RWPE2 (cell line): Measurements from ENCODE around the gene DHX57.
"Not testable (repeated sequence)": the region's sequence is repeated elsewhere in the genome, so short reads cannot be mapped to it uniquely, and the experiment has no call there.

Source experiments
- ATAC-seq: fragments of 200-7000 bp; cut with Tn5 transposase; 3 replicates; pipeline ENCODE4 v1.9.1; 2021; ENCODE audit warnings: low read depth
- DNase-seq: peaks from one replicate; pipeline ENCODE4 v3.0.0-alpha.2; 2020; ENCODE audit warnings: low spot score
- H3K27ac ChIP-seq: fragments of 450-650 bp; 2 replicates; pipeline ENCODE4 v1.5.1; 2017; ENCODE audit warnings: mild to moderate bottlenecking; ENCODE audit not compliant: poor library complexity, severe bottlenecking
- H3K27me3 ChIP-seq: fragments of 250-450 bp; sonication (Bioruptor Pico); 2 replicates; pipeline ENCODE4 v1.5.1; 2021; ENCODE audit warnings: mild to moderate bottlenecking, moderate library complexity; ENCODE audit not compliant: insufficient read depth, poor library complexity, severe bottlenecking
- H3K36me3 ChIP-seq: fragments of 250-450 bp; sonication (Bioruptor Pico); 2 replicates; pipeline ENCODE4 v1.5.1; 2020; ENCODE audit warnings: low read depth, mild to moderate bottlenecking, moderate library complexity
- H3K4me1 ChIP-seq: fragments of 250-450 bp; sonication (Bioruptor Pico); 2 replicates; pipeline ENCODE4 v1.5.1; 2021; ENCODE audit warnings: mild to moderate bottlenecking, moderate library complexity; ENCODE audit not compliant: insufficient read depth, poor library complexity, severe bottlenecking
- H3K4me3 ChIP-seq: fragments of 250-450 bp; sonication (Bioruptor Pico); 2 replicates; pipeline ENCODE4 v1.5.1; 2021; ENCODE audit warnings: mild to moderate bottlenecking, moderate library complexity; ENCODE audit not compliant: severe bottlenecking
- H3K9me3 ChIP-seq: fragments of 250-450 bp; sonication (Bioruptor Pico); 2 replicates; pipeline ENCODE4 v1.5.1; 2021; ENCODE audit warnings: mild to moderate bottlenecking, moderate library complexity; ENCODE audit not compliant: severe bottlenecking
- TF ChIP-seq, protein P1 (sequence below): fragments of 450-650 bp; IDR thresholded peaks from one replicate; pipeline ENCODE4 v1.5.1; 2017; ENCODE audit warnings: mild to moderate bottlenecking, moderate library complexity; ENCODE audit not compliant: poor library complexity, severe bottlenecking

Gene DHX57

DNA sequence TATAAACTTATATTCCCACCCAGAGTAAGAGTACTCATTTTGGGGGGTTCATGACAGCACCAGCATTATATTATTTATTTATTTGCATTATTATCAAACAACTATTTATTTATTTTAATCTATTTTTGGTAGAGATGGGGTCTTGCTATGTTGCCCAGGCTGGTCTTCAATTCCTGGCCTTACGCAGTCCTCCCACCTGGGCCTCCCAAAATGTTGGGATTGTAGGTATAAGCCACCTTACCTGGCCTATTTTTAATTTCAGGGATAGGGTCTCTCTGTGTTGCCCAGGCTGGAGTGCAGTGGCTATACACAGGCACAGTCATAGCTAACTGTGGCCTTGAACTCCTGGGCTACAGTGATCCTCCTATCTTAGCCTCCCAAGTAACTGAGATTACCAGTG lies 67.1 kb downstream of the DHX57 start:
- no peak for DNase-seq
- no peaks in the 10 kb centered on the region for H3K4me1 ChIP-seq
- H3K9me3 ChIP-seq = no peaks in the 10 kb centered on the region
- H3K27me3 ChIP-seq = no peaks in the 10 kb centered on the region
- H3K4me3 ChIP-seq = no peak overlapping the region
- ATAC-seq = no peak
- TF ChIP-seq, protein P1, sequence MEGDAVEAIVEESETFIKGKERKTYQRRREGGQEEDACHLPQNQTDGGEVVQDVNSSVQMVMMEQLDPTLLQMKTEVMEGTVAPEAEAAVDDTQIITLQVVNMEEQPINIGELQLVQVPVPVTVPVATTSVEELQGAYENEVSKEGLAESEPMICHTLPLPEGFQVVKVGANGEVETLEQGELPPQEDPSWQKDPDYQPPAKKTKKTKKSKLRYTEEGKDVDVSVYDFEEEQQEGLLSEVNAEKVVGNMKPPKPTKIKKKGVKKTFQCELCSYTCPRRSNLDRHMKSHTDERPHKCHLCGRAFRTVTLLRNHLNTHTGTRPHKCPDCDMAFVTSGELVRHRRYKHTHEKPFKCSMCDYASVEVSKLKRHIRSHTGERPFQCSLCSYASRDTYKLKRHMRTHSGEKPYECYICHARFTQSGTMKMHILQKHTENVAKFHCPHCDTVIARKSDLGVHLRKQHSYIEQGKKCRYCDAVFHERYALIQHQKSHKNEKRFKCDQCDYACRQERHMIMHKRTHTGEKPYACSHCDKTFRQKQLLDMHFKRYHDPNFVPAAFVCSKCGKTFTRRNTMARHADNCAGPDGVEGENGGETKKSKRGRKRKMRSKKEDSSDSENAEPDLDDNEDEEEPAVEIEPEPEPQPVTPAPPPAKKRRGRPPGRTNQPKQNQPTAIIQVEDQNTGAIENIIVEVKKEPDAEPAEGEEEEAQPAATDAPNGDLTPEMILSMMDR = no peak
- no peak overlapping the region for H3K27ac ChIP-seq
- peaks cover 9% of the 10 kb centered on the region for H3K36me3 ChIP-seq

DNA sequence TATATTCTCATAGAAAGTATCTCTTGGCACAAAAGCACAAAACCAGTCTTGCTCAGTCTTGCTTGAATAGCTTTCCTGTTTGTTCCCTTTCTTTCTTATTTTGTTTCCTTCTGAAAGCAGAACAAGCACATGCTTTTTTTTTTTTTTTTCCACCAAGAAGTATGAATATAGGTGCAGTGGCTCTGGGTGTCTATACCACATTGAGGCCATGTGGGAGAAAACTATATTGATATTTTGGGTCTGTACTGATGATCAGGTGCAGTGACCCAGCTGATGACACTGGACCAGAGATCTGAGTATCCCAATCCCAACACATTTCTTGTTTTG lies 69.0 kb downstream of the DHX57 start:
- Histone ChIP-seq H3K9me3 (no peaks in the 10 kb centered on the region), H3K4me1 (no peaks in the 10 kb centered on the region), H3K27me3 (no peaks in the 10 kb centered on the region), H3K36me3 (peaks cover 12% of the 10 kb centered on the region), H3K27ac (no peak overlapping the region), H3K4me3 (no peak overlapping the region)
- TF ChIP-seq, protein P1 = no peak
- DNase-seq (no peak), ATAC-seq (no peak)

DNA sequence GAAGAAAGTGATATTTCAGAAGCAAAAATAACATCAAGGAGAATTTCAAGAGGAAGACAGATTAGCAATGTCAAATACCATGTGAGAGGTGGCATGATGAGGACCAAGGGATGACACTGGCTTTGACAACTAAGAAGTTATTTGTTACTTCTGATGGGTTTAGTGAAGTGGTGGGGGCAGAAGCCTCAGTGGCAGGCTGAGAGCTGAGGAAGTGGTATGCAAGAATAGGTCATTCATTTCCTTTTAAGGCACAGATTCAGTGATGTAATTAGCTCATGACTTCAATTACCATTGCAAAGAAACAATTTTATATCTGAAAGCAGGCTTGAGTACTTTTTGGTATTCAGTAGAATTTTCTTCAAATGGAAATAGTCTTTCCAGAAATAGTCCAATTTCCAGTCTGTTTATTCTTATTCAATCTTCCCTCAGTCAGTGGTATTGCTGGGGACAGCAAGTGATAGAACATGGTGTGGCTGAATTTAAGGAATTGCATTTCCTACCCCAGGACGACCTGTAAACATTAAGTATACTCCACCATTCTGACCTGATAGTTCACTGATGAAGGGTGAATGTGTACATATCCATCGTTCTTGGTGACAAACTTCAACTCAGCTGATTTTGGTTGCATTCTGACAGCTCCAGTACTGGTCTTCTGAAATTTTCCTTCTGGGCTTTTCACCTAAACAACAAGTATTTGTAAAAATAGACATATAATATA lies 69.6 kb downstream of the DHX57 start:
- H3K4me3 ChIP-seq = no peak overlapping the region
- TF ChIP-seq, protein P1 = no peak
- H3K27ac ChIP-seq = no peak overlapping the region
- H3K27me3 ChIP-seq = no peaks in the 10 kb centered on the region
- peaks cover 12% of the 10 kb centered on the region for H3K36me3 ChIP-seq
- H3K9me3 ChIP-seq = no peaks in the 10 kb centered on the region
- H3K4me1 ChIP-seq = no peaks in the 10 kb centered on the region
- DNase-seq = no peak
- ATAC-seq = no peak

DNA sequence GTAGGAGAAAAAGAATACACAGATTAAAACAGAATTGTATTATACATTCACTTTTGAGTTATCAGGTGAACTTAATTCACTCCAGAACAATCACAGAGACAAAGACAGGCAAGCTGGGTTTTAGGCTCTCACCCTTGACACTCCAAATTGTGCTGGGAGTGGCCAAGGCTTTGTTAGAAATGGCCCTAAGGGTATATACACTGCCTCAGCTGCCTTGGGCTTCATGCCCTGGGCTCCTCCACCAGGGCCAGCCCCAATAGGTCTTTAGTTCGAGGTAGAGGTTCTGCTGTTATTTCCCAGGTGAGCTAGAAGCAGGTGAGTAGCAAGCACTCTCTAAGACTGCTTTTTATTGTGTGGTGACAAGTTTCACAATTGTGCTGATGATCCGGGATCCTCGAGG lies 77.8 kb downstream of the DHX57 start:
- Histone ChIP-seq H3K27me3 (no peaks in the 10 kb centered on the region), H3K9me3 (no peaks in the 10 kb centered on the region), H3K4me3 (no peak overlapping the region), H3K27ac (no peak overlapping the region), H3K36me3 (peaks cover 3% of the 10 kb centered on the region; the same call in 1 of the 2 replicates), H3K4me1 (no peaks in the 10 kb centered on the region)
- ATAC-seq (no peak), DNase-seq (no peak)
- TF ChIP-seq, protein P1 = no peak

DNA sequence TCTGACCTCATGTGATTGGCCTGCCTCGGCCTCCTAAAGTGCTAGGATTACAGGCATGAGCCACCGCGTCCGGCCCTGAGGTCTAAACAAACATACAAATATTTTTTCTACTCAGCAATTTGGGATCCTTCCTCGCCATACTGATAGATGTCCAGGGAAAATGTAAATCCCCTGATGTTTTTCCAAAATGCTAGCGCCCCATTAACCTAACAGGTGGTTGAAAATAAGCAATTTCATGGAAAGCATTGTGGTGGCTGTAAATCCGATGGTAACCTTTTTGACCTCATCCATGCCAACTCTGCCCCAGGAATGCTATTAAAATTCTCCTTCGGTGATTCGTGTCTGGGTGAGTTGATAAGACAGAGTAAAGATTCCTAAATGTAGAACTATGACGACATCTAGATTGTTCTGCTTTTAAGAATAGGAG lies 78.5 kb downstream of the DHX57 start:
- Histone ChIP-seq H3K4me1 (no peaks in the 10 kb centered on the region), H3K36me3 (no peaks in the 10 kb centered on the region), H3K4me3 (no peak overlapping the region), H3K27ac (no peak overlapping the region), H3K9me3 (no peaks in the 10 kb centered on the region), H3K27me3 (no peaks in the 10 kb centered on the region)
- ATAC-seq = no peak
- TF ChIP-seq, protein P1 = no peak
- no peak for DNase-seq

DNA sequence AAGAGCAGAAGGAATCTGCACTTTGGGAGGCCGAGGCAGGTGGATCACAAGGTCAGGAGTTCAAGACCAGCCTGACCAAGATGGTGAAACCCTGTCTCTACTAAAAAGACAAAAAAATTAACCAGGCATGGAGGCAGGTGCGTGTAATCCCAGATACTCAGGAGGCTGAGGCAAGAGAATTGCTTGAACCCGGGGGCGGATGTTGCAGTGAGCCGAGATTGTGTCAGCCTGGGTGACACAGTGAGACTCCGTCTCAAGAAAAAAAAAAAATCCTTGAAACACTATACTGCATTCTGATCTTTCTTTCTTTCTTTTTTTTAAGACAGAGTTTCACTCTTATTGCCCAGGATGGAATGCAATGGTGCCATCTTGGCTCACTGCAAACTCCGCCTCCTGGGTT lies 80.7 kb downstream of the DHX57 start:
- not testable (repeated sequence) for DNase-seq, H3K9me3 ChIP-seq, H3K4me3 ChIP-seq, H3K27me3 ChIP-seq, ATAC-seq, H3K4me1 ChIP-seq, H3K27ac ChIP-seq, H3K36me3 ChIP-seq
